ENCODE measurements around the gene CPM.

DNA sequence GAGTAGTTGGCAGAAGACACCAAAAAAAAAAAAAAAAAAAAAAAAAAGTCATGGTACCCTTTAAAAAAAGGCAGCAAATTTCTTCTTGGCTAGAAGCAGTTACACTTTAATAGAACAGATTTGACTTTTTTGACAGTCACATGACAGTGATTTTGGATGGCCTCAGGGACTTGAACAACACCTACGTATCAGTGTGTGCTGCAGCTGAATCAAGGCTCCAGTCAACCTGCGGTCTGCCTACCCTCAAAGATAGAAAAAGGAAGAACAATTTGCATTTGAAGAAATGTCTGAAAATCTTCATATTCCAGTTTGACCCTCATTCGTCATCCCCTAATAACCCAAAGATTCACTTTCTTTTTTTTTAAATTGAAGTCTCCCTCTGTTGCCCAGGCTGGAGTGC is 71.1 kb downstream of the CPM start:
- TF ChIP-seq, protein P1, sequence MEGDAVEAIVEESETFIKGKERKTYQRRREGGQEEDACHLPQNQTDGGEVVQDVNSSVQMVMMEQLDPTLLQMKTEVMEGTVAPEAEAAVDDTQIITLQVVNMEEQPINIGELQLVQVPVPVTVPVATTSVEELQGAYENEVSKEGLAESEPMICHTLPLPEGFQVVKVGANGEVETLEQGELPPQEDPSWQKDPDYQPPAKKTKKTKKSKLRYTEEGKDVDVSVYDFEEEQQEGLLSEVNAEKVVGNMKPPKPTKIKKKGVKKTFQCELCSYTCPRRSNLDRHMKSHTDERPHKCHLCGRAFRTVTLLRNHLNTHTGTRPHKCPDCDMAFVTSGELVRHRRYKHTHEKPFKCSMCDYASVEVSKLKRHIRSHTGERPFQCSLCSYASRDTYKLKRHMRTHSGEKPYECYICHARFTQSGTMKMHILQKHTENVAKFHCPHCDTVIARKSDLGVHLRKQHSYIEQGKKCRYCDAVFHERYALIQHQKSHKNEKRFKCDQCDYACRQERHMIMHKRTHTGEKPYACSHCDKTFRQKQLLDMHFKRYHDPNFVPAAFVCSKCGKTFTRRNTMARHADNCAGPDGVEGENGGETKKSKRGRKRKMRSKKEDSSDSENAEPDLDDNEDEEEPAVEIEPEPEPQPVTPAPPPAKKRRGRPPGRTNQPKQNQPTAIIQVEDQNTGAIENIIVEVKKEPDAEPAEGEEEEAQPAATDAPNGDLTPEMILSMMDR (IDR thresholded peaks at IDR 0.05) = no peak
- no peak for TF ChIP-seq POLR2A (IDR thresholded peaks at IDR 0.05; ENCODE audit: low read depth)
